Lower leg skin (tissue), 4 donors: Measurements from ENCODE around the gene KCNJ3. TPM values are rescaled to one million over a fixed set of nuclear protein-coding genes. Genes with fewer than 3 reads are reported as not detected.

Experiments
- DNase-seq, 2 donors: peaks; one replicate each; pipeline ENCODE4 v3.0.0-alpha.2; 2019; ENCODE audit warnings: low spot score in 2 of 2
- H3K4me3 ChIP-seq: fragments of 200-600 bp; sonication (generic); 2 replicates; pipeline ENCODE4 v1.5.1; 2017; ENCODE audit warnings: mild to moderate bottlenecking, low read depth; ENCODE audit not compliant: poor library complexity, severe bottlenecking
- POLR2A ChIP-seq, 2 donors: fragments of 450-650 bp; IDR thresholded peaks; one replicate each; pipeline ENCODE4 v1.6.1; 2016 to 2017; ENCODE audit warnings: antibody characterized with exemption in 2 of 2, mild to moderate bottlenecking in 1 of 2, moderate library complexity in 1 of 2
- WGBS, 2 donors: methylation state at CpG; one replicate each; pipeline ENCODE4 v1.1.5; 2018; 5-methylcytosine and 5-hydroxymethylcytosine counted together
- intact Hi-C: fragments of 100-400 bp; cut with DNase I; formaldehyde crosslinking; loops from one replicate; pipeline ENCODE4 v1.15.0; 2023; ENCODE audit warnings: low total_unique reads
- total RNA-seq, 4 donors: library from RNA; depleted of rRNA; stranded (reverse); fragments of >200 nt; gene quantifications; one replicate each; pipeline ENCODE4 v1.1.0, GENCODE V29; 2016
- TF ChIP-seq, protein P1 (sequence below), 3 donors: fragments of 450-650 bp; IDR thresholded peaks; one replicate each; pipeline ENCODE4 v1.5.1; 2016; ENCODE audit warnings: antibody characterized with exemption in 3 of 3, mild to moderate bottlenecking in 3 of 3, moderate library complexity in 2 of 3

The KCNJ3 gene
- total RNA-seq, 4 donors from 2014 or later = 0.08 to 0.42 (median 0.42) TPM; not detected in 1

DNA sequence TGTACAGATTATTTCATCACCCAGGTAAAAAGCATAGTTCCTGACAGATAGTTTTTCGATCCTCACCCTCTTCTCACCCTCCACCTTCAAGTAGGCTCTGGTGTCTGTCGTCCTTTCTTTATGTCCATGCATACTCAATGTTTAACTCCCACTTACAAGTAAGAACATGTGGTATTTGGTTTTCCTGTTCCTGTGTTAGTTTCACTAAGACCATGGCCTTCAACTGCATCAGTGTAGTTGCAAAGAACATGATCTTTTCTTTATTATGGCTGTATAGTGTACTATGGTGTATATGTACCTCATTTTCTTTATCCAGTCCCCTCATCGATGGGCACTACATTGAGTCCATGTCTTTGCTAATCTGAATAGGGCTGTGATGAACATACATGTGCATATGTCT is 184.2 kb downstream of the KCNJ3 start:
- TF ChIP-seq, protein P1, sequence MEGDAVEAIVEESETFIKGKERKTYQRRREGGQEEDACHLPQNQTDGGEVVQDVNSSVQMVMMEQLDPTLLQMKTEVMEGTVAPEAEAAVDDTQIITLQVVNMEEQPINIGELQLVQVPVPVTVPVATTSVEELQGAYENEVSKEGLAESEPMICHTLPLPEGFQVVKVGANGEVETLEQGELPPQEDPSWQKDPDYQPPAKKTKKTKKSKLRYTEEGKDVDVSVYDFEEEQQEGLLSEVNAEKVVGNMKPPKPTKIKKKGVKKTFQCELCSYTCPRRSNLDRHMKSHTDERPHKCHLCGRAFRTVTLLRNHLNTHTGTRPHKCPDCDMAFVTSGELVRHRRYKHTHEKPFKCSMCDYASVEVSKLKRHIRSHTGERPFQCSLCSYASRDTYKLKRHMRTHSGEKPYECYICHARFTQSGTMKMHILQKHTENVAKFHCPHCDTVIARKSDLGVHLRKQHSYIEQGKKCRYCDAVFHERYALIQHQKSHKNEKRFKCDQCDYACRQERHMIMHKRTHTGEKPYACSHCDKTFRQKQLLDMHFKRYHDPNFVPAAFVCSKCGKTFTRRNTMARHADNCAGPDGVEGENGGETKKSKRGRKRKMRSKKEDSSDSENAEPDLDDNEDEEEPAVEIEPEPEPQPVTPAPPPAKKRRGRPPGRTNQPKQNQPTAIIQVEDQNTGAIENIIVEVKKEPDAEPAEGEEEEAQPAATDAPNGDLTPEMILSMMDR (IDR thresholded peaks at IDR 0.05) = no peak
- TF ChIP-seq POLR2A (IDR thresholded peaks at IDR 0.05) = no peak
- 87 to 88% methylated on average over 3 of the region's 3 CpGs for WGBS, 2 donors
- intact Hi-C loops = no loop called here
- DNase-seq = no peak
- no peak overlapping the region for H3K4me3 ChIP-seq

DNA sequence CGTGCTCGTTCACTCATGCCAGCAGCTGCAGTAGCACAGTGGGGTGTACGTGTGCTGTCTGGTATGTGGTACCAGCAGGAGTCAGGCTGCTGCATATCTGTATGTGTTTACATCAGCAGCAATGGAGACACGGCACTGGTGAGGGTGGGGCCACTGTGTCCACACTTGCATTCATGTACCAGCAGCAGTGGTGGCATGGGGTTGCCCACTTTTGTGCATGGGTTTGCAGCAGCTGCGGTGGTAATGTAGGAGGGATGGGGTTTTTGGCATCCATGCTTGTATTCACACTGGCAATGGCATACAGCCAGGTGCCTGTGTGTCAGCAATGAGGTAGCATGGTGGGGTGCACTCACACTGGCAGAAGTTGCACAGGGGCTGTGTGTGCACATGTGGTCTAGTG is 187.8 kb downstream of the KCNJ3 start:
- no peak for DNase-seq
- H3K4me3 ChIP-seq = no peak overlapping the region
- 92 to 94% methylated on average over 5 of the region's 5 CpGs for WGBS, 2 donors
- no peak for TF ChIP-seq POLR2A (IDR thresholded peaks at IDR 0.05)
- TF ChIP-seq, protein P1 (IDR thresholded peaks at IDR 0.05) = no peak
- intact Hi-C loops = no loop called here

DNA sequence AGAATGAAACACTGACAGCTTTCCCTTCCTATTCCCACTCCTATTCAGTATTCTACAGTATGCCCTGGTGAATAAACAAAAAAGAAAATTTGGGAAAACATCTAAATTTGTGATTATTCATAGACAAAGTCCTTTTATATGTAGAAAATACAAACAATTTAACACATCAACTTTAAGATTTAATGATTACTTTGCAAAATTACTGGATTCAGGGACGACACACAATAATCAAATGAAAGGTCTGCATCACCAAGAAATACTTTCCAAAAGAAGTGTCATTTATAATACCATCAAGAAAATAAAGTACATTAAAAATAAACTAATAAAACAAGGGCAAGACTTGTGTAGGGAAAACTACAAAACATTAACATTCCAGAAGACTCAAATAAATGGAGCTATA is 199.8 kb downstream of the KCNJ3 start:
- DNase-seq = no peak

DNA sequence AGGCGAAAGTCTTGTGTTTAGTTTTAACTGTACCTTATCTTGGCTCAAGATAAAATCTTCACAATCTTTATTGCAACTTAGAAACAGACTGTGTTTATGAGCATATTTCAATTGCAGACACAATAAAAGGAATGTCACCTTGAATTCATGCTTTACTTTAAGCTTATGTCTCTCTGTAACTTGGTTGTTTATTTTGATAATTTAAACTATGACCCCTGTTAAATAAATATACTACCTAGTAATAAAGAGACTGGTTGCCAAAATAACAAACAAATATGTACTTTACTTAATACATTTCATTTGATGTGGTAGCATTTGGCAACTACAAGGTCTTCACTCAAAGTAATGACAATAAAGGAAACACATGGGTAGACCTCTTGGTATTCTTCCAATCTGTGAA is 202.6 kb downstream of the KCNJ3 start:
- TF ChIP-seq, protein P1 (IDR thresholded peaks at IDR 0.05) = no peak
- no peak for TF ChIP-seq POLR2A (IDR thresholded peaks at IDR 0.05)
- 74 to 75% methylated on average over 1 of the region's 1 CpG for WGBS, 2 donors
- no peak for DNase-seq
- intact Hi-C loops = no loop called here
- no peak overlapping the region for H3K4me3 ChIP-seq

More for the DNA sequence above, 199.8 kb downstream of the KCNJ3 start:
- TF ChIP-seq, protein P1 (IDR thresholded peaks at IDR 0.05) = no peak
- TF ChIP-seq POLR2A (IDR thresholded peaks at IDR 0.05) = no peak
- H3K4me3 ChIP-seq = no peak overlapping the region
- intact Hi-C loops = no loop called here
- WGBS, 2 donors = 86 to 91% methylated on average over 1 of the region's 1 CpG
